ENCODE results near the gene RPL37. TPM values are rescaled to one million over a fixed set of nuclear protein-coding genes. Genes with fewer than 3 reads are reported as not detected.

The RPL37 gene
- total and polyA plus RNA-seq, 9 of the 15 experiments (the other 6 are each of a cell fraction or from before 2014, with no cell fraction given) = 2,342 to 7,963 (median 4,091) TPM

- no peak for TF ChIP-seq SFPQ (IDR thresholded peaks at IDR 0.05; ENCODE audit: low read depth, low read length)
- TF ChIP-seq STAT5A (IDR thresholded peaks at IDR 0.05; ENCODE audit: borderline replicate concordance, low read length) = peak; percentile 14; the same call in 1 of the 2 replicates
- peak; percentile 23 for TF ChIP-seq NCOA4 (IDR thresholded peaks at IDR 0.05; ENCODE audit: partially characterized antibody)
- no peak for TF ChIP-seq E2F8 (IDR thresholded peaks at IDR 0.05; ENCODE audit: low read depth, partially characterized antibody)
- 0 out of 2 replicates have a peak, but pooled peaks have one; percentile 8 for TF ChIP-seq XRCC3 (IDR thresholded peaks at IDR 0.05)
- TF ChIP-seq TRIM25 (IDR thresholded peaks at IDR 0.05; ENCODE audit: borderline replicate concordance) = no peak
- no peak for TF ChIP-seq ZNF324 (CRISPR knock-in tag; IDR thresholded peaks at IDR 0.05)
- no peak for TF ChIP-seq ZNF668 (CRISPR knock-in tag; IDR thresholded peaks at IDR 0.05)
- TF ChIP-seq HDAC3 (IDR thresholded peaks at IDR 0.05; ENCODE audit: borderline replicate concordance, partially characterized antibody) = peak; percentile 28
- TF ChIP-seq UBTF (IDR thresholded peaks at IDR 0.05; ENCODE audit: borderline replicate concordance in 1 of 2, low read depth in 2 of 2, low read length in 2 of 2) = no peak
- no peak for TF ChIP-seq NFIX (CRISPR knock-in tag; IDR thresholded peaks at IDR 0.05; ENCODE audit: low read depth)
- no peak for TF ChIP-seq SNIP1 (IDR thresholded peaks at IDR 0.05; ENCODE audit: low read depth)
- no peak for TF ChIP-seq MCM5 (IDR thresholded peaks at IDR 0.05; ENCODE audit: low read depth)
- TF ChIP-seq JUND (IDR thresholded peaks at IDR 0.05; ENCODE audit: borderline replicate concordance, low read depth, low read length) = no peak
- no peak for TF ChIP-seq JUND (tag; IDR thresholded peaks at IDR 0.05; ENCODE audit: borderline replicate concordance, low read depth, low read length)
- peak; percentile 36; the same call in 1 of the 2 replicates for TF ChIP-seq HMBOX1 (IDR thresholded peaks at IDR 0.05)
These were observed 6.0 kb downstream of the RPL37 start (continued) for GRCh38 chr5:40828690-40829661.
